ENCODE results near the gene SH2B2.

SH2B2 gene

DNA sequence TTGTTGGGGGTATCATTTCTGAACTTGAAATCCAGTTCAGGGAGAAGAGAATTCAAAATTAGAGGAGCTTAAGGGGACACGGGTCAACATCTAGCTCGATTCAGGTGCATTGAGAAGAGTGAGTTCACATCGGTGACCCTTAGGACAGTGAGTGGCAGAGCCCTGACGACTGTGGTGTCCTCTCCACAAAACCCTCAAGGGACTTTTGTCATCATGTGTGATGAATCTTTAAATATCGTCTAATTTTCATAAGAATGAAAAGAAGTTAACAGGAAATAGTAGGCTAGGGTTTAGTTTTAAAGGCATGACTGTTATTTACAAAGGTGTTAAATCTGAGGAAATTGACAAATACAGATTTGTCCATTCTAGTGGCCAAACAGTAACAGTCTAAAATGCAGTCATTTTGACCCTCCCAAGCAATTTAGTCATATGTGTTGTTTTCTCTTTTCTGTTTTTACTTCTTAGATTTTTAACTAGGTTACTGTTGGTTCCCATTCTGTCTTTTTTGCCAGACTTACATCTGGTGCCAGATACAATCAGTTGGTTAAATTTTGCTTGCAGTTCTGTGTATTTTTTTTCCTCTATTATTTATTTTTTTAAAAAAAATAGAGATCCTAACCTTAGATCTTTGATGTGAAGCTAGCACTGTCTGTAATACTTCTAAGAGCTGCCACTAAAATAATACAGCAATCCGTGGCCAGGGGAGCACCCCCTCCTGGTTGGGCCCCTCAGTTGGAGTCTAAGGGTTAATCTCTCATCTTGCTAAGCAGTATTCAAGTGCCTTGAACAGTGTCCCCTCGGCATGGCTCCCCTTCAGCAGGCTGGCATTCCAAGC lies 34.9 kb upstream of the SH2B2 start:
- DNase-seq (ENCODE audit: low read depth), result no peak
- H3K4me3 ChIP-seq (ENCODE audit: low read depth, low read length), result no peak overlapping the region
- TF ChIP-seq, protein P1, sequence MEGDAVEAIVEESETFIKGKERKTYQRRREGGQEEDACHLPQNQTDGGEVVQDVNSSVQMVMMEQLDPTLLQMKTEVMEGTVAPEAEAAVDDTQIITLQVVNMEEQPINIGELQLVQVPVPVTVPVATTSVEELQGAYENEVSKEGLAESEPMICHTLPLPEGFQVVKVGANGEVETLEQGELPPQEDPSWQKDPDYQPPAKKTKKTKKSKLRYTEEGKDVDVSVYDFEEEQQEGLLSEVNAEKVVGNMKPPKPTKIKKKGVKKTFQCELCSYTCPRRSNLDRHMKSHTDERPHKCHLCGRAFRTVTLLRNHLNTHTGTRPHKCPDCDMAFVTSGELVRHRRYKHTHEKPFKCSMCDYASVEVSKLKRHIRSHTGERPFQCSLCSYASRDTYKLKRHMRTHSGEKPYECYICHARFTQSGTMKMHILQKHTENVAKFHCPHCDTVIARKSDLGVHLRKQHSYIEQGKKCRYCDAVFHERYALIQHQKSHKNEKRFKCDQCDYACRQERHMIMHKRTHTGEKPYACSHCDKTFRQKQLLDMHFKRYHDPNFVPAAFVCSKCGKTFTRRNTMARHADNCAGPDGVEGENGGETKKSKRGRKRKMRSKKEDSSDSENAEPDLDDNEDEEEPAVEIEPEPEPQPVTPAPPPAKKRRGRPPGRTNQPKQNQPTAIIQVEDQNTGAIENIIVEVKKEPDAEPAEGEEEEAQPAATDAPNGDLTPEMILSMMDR (conservative IDR thresholded peaks at IDR 0.05; ENCODE audit: low read depth, low read length), result no peak

DNA sequence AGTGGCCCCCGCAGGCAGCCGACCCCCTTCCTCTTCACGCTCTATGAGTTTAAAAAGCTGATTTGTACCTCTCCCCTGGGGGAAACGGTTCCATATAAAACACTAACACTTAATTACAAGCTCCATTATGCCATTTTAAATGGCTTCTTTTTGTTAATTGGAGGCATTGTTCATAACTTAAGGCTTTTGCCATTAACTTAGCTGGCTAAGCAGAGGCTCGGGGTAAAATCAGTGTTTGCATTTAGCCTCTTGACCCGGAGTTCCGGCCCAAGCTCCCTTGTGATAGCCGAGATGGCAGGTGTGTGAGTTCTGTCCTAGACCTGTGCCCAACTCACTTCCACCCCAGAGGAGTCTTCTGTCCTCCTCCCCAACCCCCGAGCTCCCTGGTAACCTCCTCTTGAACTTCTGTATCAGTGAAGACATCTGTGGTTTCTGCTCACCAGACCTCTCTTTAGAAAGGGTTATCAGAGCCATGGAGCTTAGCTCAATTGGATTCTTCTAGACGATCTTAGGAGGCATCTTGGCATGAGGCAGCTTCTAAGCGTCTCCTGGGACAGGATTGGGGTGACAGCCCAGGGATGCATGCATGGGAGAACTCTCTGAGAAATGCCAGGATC lies 34.2 kb upstream of the SH2B2 start:
- no peak for DNase-seq (ENCODE audit: low read depth)

DNA sequence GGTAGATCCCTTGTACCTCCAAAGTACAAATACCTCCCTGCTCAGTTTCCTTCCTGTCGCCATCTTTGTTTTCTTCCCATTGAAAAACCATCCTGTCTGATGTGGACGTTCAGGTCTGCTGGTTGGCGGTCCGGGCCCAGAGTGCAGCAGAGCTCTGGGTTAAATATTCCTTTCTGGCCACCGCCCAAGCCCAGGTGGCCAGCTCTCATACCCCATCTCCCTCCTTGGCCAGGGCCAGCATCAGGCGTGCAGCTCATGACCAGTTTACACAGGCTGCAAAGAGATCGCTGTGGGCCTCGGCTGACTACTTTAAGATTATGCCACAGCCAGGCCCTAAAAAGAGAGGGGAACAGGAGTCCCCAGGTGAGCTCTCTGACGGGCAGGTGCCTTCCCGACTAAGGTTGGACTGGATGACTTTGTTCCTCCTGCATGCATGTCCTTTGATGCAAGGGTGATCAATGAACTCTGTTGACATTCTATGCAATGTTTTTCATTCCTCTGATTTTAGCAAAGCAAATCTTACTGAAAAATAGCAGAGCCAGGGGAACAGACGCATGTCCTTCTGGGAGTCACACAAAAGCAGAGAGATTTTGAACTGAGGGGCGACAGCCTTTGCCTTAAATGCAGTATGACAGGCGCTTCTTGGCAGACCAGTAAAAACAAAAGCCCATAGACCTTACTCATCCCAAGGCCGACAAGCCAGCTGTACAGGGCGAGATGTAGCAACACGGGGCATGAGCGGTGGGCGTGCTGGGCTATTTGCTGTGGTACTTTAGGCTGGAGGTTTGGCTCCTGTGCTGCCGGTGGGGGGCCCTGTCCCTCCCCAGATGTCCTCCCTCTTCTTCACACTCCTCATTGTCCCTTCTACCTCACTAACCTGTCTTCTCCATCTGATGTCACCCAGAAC lies 33.3 kb upstream of the SH2B2 start:
- no peak for DNase-seq (ENCODE audit: low read depth)
- H3K4me3 ChIP-seq (ENCODE audit: low read depth, low read length), result no peak overlapping the region
- TF ChIP-seq, protein P1 (conservative IDR thresholded peaks at IDR 0.05; ENCODE audit: low read depth, low read length), result no peak

More for the DNA sequence above, 34.2 kb upstream of the SH2B2 start:
- TF ChIP-seq, protein P1 (conservative IDR thresholded peaks at IDR 0.05; ENCODE audit: low read depth, low read length), result no peak
- H3K4me3 ChIP-seq (ENCODE audit: low read depth, low read length), result no peak overlapping the region

DNA sequence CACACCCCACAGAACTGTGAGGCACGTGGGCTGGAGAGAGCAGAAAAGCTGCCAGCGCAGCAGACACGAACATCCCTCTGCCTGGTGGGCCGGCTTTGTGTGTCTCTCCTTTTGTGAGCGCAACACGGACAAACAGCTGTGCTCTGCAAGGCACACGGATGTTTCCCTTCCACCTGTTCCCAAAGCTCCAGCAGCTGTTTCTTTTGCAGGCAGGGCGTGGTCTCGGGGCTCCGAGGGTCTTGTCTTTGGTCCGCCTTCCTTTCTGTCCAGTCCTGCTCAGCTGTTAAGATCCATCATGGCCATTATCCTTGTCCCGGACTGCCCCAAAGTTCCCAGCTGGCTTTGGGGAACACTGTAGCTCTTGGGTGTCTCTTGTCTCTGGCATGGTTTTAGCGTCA lies 32.7 kb upstream of the SH2B2 start:
- DNase-seq (ENCODE audit: low read depth), result no peak
- H3K4me3 ChIP-seq (ENCODE audit: low read depth, low read length), result no peak overlapping the region
- TF ChIP-seq, protein P1 (conservative IDR thresholded peaks at IDR 0.05; ENCODE audit: low read depth, low read length), result no peak

DNA sequence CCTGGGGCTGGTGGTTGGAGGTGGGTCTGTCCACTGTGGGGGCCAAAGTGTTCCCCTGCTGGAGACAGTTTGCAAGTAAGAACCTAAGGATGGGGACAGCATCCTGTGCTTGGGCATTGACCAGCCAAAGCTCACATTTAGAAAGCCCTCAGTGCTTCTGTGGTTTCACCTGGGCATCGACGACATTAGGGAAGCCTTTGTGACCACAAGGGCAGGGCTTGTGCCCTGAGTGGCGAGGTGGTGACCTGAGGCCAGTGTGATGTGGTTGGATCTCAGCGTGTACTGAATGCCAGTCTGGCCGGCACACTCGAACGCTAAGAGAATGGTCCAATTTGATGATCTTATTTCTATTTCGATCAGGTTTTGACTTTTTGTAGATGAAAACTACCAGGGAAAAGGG lies 32.1 kb upstream of the SH2B2 start:
- H3K4me3 ChIP-seq (ENCODE audit: low read depth, low read length), result no peak overlapping the region
- no peak for DNase-seq (ENCODE audit: low read depth)
- TF ChIP-seq, protein P1 (conservative IDR thresholded peaks at IDR 0.05; ENCODE audit: low read depth, low read length), result no peak

DNA sequence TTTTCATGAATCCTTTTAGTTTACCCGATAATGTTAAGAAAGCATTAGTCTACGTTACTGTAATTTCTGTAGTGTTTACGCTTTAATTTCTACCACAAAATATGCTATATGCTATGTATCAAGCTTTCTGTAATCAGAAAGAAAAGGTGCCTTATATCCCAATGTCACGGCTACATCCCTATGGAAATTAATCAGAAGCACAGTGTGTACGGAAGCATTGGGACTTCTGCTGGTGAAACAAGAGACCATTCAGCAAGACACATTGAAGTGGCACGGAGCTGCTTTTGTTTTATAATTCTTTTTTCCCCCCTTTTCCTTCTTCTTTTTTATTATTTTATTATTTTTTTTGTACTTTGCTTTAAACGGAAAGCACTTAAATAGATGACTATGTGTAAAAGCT lies 31.2 kb upstream of the SH2B2 start:
- DNase-seq (ENCODE audit: low read depth), result no peak
- TF ChIP-seq, protein P1 (conservative IDR thresholded peaks at IDR 0.05; ENCODE audit: low read depth, low read length), result no peak
- no peak overlapping the region for H3K4me3 ChIP-seq (ENCODE audit: low read depth, low read length)
